GM12878 (cell line): ENCODE data around the gene DAB2IP. TPM values are rescaled to one million over a fixed set of nuclear protein-coding genes. Genes with fewer than 3 reads are reported as not detected.

Experiments
- ATAC-seq: fragments of 200-7000 bp; cut with Tn5 transposase; 3 replicates; pipeline ENCODE4 v1.9.1; 2020; ENCODE audit warnings: mild to moderate bottlenecking, moderate library complexity
- BruUV-seq: library from RNA; stranded (reverse); fragments of 400-500 nt; replicated peaks from 2 replicates; lab custom pipeline; 2021; lab: Mats Ljungman, UMichigan
- CTCF ChIA-PET: fragments of 300-600 bp; sonication (Branson Sonifier 250); formaldehyde crosslinking; extraction: SDS; loops from one replicate; lab custom pipeline; 2021; ENCODE audit warnings: inconsistent platforms; lab: Yijun Ruan, JAX
- POLR2A ChIA-PET: fragments of 350-600 bp; formaldehyde crosslinking; extraction: SDS; loops from one replicate; lab custom pipeline; 2021; ENCODE audit warnings: inconsistent platforms; lab: Charles Lee
- RAD21 ChIA-PET: fragments of 300-600 bp; sonication (Branson Sonifier 250); formaldehyde crosslinking; loops from one replicate; lab custom pipeline; 2023; ENCODE audit warnings: antibody characterized with exemption; ENCODE audit not compliant: unreplicated experiment; lab: Charles Lee
- SMC1A ChIA-PET: fragments of 300-600 bp; sonication (Branson Sonifier 250); formaldehyde crosslinking; loops from one replicate; lab custom pipeline; 2023; ENCODE audit not compliant: unreplicated experiment, uncharacterized antibody; lab: Charles Lee
- DNase-seq: peaks from one replicate; pipeline ENCODE4 v3.0.0-alpha.2; 2011; ENCODE audit warnings: low read depth, low spot score
- FAIRE-seq: peaks from 3 replicates; lab custom pipeline; 2011; peaks lifted over from hg19 to GRCh38; lab: Jason Lieb, UNC
- H2AFZ ChIP-seq: 2 replicates; pipeline ENCODE4 v1.6.0; 2011; ENCODE audit warnings: low read depth, low read length, control low read depth; ENCODE audit not compliant: control insufficient read depth
- H3K27ac ChIP-seq: 2 replicates; pipeline ENCODE4 v1.5.1; 2011; ENCODE audit warnings: control low read depth; ENCODE audit not compliant: control insufficient read depth, insufficient read depth
- H3K27me3 ChIP-seq, 2 experiments: replicated peaks in 1 of 2; 2 replicates each; pipeline versions ENCODE4 v1.6.0 to v1.6.1; 2011; ENCODE audit warnings: low read length in 1 of 2; ENCODE audit not compliant: control insufficient read depth in 2 of 2, insufficient read depth in 2 of 2
- H3K36me3 ChIP-seq, 2 experiments: 2 replicates each; pipeline ENCODE4 v1.5.1; 2011; ENCODE audit warnings: low read length in 1 of 2; ENCODE audit not compliant: control insufficient read depth in 2 of 2, insufficient read depth in 2 of 2
- H3K4me1 ChIP-seq: 2 replicates; pipeline ENCODE4 v1.6.1; 2011; ENCODE audit warnings: mild to moderate bottlenecking, low read length, moderate library complexity, mixed read lengths; ENCODE audit not compliant: control insufficient read depth, insufficient read depth
- H3K4me2 ChIP-seq: 2 replicates; pipeline ENCODE4 v1.6.0; 2011; ENCODE audit warnings: control low read depth; ENCODE audit not compliant: control insufficient read depth, insufficient read depth
- H3K4me3 ChIP-seq: fragments of 200-600 bp; sonication (generic); 2 replicates; pipeline ENCODE4 v1.5.1; 2016
- H3K79me2 ChIP-seq: 2 replicates; pipeline ENCODE4 v1.6.0; 2011; ENCODE audit warnings: low read length; ENCODE audit not compliant: control insufficient read depth, insufficient read depth
- H3K9ac ChIP-seq: 2 replicates; pipeline ENCODE4 v1.8.0; 2011; ENCODE audit warnings: low read length, control low read depth, mixed read lengths; ENCODE audit not compliant: control insufficient read depth, insufficient read depth
- H3K9me3 ChIP-seq: replicated peaks from 3 replicates; pipeline ENCODE4 v1.5.1; 2011; ENCODE audit warnings: mild to moderate bottlenecking, low read length; ENCODE audit not compliant: control insufficient read depth, insufficient read depth
- H4K20me1 ChIP-seq: 2 replicates; pipeline ENCODE4 v1.6.0; 2011; ENCODE audit not compliant: control insufficient read depth, insufficient read depth
- ATF7 ChIP-seq: fragments of 450-650 bp; IDR thresholded peaks from 2 replicates; pipeline ENCODE4 v1.6.1; 2016; ENCODE audit warnings: low read depth, mild to moderate bottlenecking
- GABPA ChIP-seq: IDR thresholded peaks from 2 replicates; pipeline ENCODE4 v1.6.1; 2014; ENCODE audit warnings: antibody characterized with exemption, low read depth, mild to moderate bottlenecking, inconsistent platforms
- KDM1A ChIP-seq: fragments of 200-600 bp; sonication (generic); IDR thresholded peaks from 2 replicates; pipeline ENCODE4 v1.6.1; 2016; ENCODE audit warnings: borderline replicate concordance
- MTA3 ChIP-seq: IDR thresholded peaks from 2 replicates; pipeline ENCODE4 v1.6.1; 2012; ENCODE audit warnings: low read length, inconsistent platforms, borderline replicate concordance
- NFYA ChIP-seq: IDR thresholded peaks from 2 replicates; pipeline ENCODE4 v1.6.1; 2011; ENCODE audit warnings: low read depth, mild to moderate bottlenecking, low read length, improper control_type of control experiment, borderline replicate concordance
- NKRF ChIP-seq: fragments of 450-650 bp; conservative IDR thresholded peaks from 2 replicates; pipeline ENCODE4 v1.6.1; 2017; ENCODE audit warnings: mild to moderate bottlenecking, moderate library complexity
- RAD21 ChIP-seq: IDR thresholded peaks from 2 replicates; pipeline ENCODE4 v1.6.1; 2011; ENCODE audit warnings: mild to moderate bottlenecking, low read depth, low read length, moderate library complexity; ENCODE audit not compliant: insufficient read depth
- SP1 ChIP-seq: IDR thresholded peaks from one replicate; pipeline ENCODE4 v1.6.1; 2011; ENCODE audit warnings: low read depth, low read length
- ZNF274 ChIP-seq: IDR thresholded peaks from one replicate; pipeline ENCODE4 v1.8.0; 2011; ENCODE audit not compliant: insufficient read length, insufficient read depth
- ZNF622 ChIP-seq: fragments of 450-650 bp; IDR thresholded peaks from 2 replicates; pipeline ENCODE4 v1.6.1; 2017; ENCODE audit warnings: mild to moderate bottlenecking, inconsistent platforms
- WGBS: methylation state at CpG from one replicate; pipeline ENCODE4 v1.1.6; 2016; ENCODE audit warnings: low lambda C conversion rate; ENCODE audit not compliant: insufficient replicate concordance, insufficient coverage; ENCODE audit errors: missing lambda C conversion rate; 5-methylcytosine and 5-hydroxymethylcytosine counted together
- in situ Hi-C: fragments of 300-500 bp; cut with MboI; formaldehyde crosslinking; loops from 9 replicates; pipeline ENCODE4 v1.14.3; 2018; ENCODE audit warnings: mixed read lengths
- intact Hi-C: fragments of 100-400 bp; cut with micrococcal nuclease; formaldehyde crosslinking; loops from one replicate; pipeline ENCODE4 v1.14.2; 2022; ENCODE audit not compliant: unreplicated experiment
- polyA plus RNA-seq, 11 experiments: library from polyadenylated mRNA; depleted of rRNA in 4 of 11; unstranded in 6 of 11; stranded (reverse) in 5 of 11; fragments of >200 nt; fragmentation: Nextera tagmentation in 4 of 11; fragmentation: Illumina TruSeq in 1 of 11; extraction: Ambion mirVana in 4 of 11; extraction: Trizol in 1 of 11; gene quantifications; 1 replicate in 1 of 11; 2 replicates in 10 of 11; pipeline versions ENCODE4 v1.2.1 to v1.2.3, GENCODE V29; 2011 to 2016; ENCODE audit warnings: inconsistent platforms in 2 of 11, missing spikeins in 2 of 11, low read depth in 1 of 11
- total RNA-seq, 4 experiments: library from RNA; depleted of rRNA in 3 of 4; stranded (reverse); fragments of >200 nt in 3 of 4; fragmentation: Illumina TruSeq in 1 of 4; extraction: Trizol in 1 of 4; gene quantifications; 2 replicates each; pipeline versions ENCODE4 v1.2.1 to v1.2.3, GENCODE V29; 2013 to 2021

Gene DAB2IP
- total and polyA plus RNA-seq, 10 of the 15 experiments (the other 5 are each of a cell fraction or from before 2014, with no cell fraction given) = 0.03 to 0.38 (median 0.14) TPM; not detected in 6

GRCh38 chr9:121748727-121749423 lies 97.4 kb downstream of the DAB2IP start:
- no peaks in the 10 kb centered on the region for H3K9me3 ChIP-seq
- ATAC-seq (no peak), FAIRE-seq (no peak), DNase-seq (no peak)
- TF ChIP-seq ATF7 (no peak), ZNF274 (no peak), MTA3 (no peak), RAD21 (no peak), ZNF622 (no peak), NFYA (no peak), KDM1A (no peak), SP1 (no peak), NKRF (no peak), GABPA (no peak)
- H3K27me3 ChIP-seq = peaks cover 0 to 2% of the 10 kb centered on the region in 2 experiments; a peak in 2 of 4 replicates
- intact Hi-C loops (no loop called here), in situ Hi-C loops (no loop called here)
- WGBS = 30% methylated on average over 11 of the region's 11 CpGs
- POLR2A ChIA-PET = no interaction called here
- no peak overlapping the region for H3K4me3 ChIP-seq
- SMC1A ChIA-PET = no interaction called here
- H3K4me1 ChIP-seq = no peaks in the 10 kb centered on the region
- RAD21 ChIA-PET = no interaction called here
- no peaks in the 10 kb centered on the region for H3K79me2 ChIP-seq
- H3K9ac ChIP-seq = no peak overlapping the region
- H2AFZ ChIP-seq = no peak overlapping the region
- H3K4me2 ChIP-seq = no peak overlapping the region
- BruUV-seq = no TSS peak
- CTCF ChIA-PET = no interaction called here
- no peak overlapping the region for H3K27ac ChIP-seq
- H3K36me3 ChIP-seq = no peaks in the 10 kb centered on the region
- no peaks in the 10 kb centered on the region for H4K20me1 ChIP-seq
